GM20000 (cell line): ENCODE results near the gene RAB7A.

Experiments
- DNase-seq: peaks from one replicate; pipeline ENCODE4 v3.0.0; 2012; ENCODE audit warnings: low spot score
- CTCF ChIP-seq: IDR thresholded peaks from 2 replicates; pipeline ENCODE4 v1.5.1; 2012; ENCODE audit warnings: mild to moderate bottlenecking, control low read depth; ENCODE audit errors: extremely low read depth, missing control alignments

Gene RAB7A

GRCh38 chr3:128775241-128775640 is 49.3 kb downstream of the RAB7A start:
- DNase-seq: no peak
- TF ChIP-seq CTCF: no peak

- TF ChIP-seq CTCF: no peak
- DNase-seq: no peak
Observed at GRCh38 chr3:128775906-128776542, 50.0 kb downstream of the RAB7A start.

- no peak for DNase-seq
- TF ChIP-seq CTCF: no peak
Observed at GRCh38 chr3:128780101-128780837, 54.3 kb downstream of the RAB7A start.

- DNase-seq: no peak
- TF ChIP-seq CTCF: no peak
Observed at GRCh38 chr3:128781164-128781563, 55.2 kb downstream of the RAB7A start.

- no peak for TF ChIP-seq CTCF
Observed at GRCh38 chr3:128782282-128783146, 56.5 kb downstream of the RAB7A start.

GRCh38 chr3:128783774-128784173 is 57.8 kb downstream of the RAB7A start:
- TF ChIP-seq CTCF: no peak
- no peak for DNase-seq

More at GRCh38 chr3:128782282-128783146, 56.5 kb downstream of the RAB7A start:
- no peak for DNase-seq

- DNase-seq: no peak
- no peak for TF ChIP-seq CTCF
Observed at GRCh38 chr3:128784232-128784631, 58.2 kb downstream of the RAB7A start.
